Measurements from ENCODE around the gene MPO. TPM values are rescaled to one million over a fixed set of nuclear protein-coding genes. Genes with fewer than 3 reads are reported as not detected.

The MPO gene
- total RNA-seq, 1 experiment from 2014 or later, result not detected

DNA sequence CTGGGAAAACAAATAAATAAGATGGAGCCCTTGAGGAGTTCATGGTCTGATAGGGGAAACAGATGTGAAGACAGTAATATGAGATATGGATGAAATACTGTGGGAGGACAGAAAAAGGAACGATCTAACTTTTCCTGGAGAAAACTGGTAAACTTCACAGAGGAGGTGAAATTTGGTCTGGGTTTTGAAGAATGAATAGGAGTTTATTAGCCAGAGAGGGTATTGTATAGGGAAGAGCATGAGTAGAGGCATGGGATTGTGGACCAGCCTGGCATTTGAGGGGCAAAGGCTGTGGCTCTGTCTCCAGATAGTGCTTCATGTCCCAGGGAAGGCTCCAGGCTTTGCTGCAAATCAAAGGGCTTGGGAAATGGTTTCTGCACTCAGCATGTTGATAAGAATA is 40.7 kb downstream of the MPO start:
- Mint-ChIP-seq H3K9me3 (no peaks in the 10 kb centered on the region), H3K27ac (no peak overlapping the region), H3K27me3 (ENCODE audit: low read depth) (peaks cover 86% of the 10 kb centered on the region), H3K4me1 (0 out of 4 replicates have a peak, but pooled peaks cover 0 to 3% of the 10 kb centered on the region in 2 experiments), H3K36me3 (ENCODE audit: insufficient read depth in 1 of 3, low read depth in 3 of 3) (no peaks in the 10 kb centered on the region), H3K4me3 (no peak overlapping the region)
- H3K79me1 ChIP-seq (ENCODE audit: insufficient read depth, low read depth, low read length, poor library complexity, severe bottlenecking), result no peaks in the 10 kb centered on the region
- no peak overlapping the region for H3T11ph ChIP-seq (ENCODE audit: low read length)
- H3K14ac ChIP-seq (ENCODE audit: insufficient read depth, low read length), result no peak overlapping the region
- DNase-seq, result no peak
- H3K4me1 ChIP-seq (ENCODE audit: insufficient read depth, low read length), result no peaks in the 10 kb centered on the region
- H4K20me1 ChIP-seq (ENCODE audit: control insufficient read depth, insufficient read depth, insufficient read length), result no peaks in the 10 kb centered on the region
- no peak overlapping the region for H2BK12ac ChIP-seq (ENCODE audit: insufficient read length, low read depth, low read length)
- H2AFZ ChIP-seq (ENCODE audit: low read length), result no peak overlapping the region
- H3K23ac ChIP-seq (ENCODE audit: insufficient read length, low read depth, low read length), result no peak overlapping the region
- no peaks in the 10 kb centered on the region for H3K23me2 ChIP-seq (ENCODE audit: insufficient read length, low read depth, low read length, poor library complexity, severe bottlenecking)
- H2BK20ac ChIP-seq (ENCODE audit: low read depth, low read length, poor library complexity, severe bottlenecking), result no peak overlapping the region
- WGBS (ENCODE audit: extremely low coverage, insufficient read length, low lambda C conversion rate), result no CpG with 5 or more reads among the region's 1 CpG
- H3K18ac ChIP-seq (ENCODE audit: insufficient read length, low read depth, low read length), result no peak overlapping the region
- no peak overlapping the region for H3K4me2 ChIP-seq (ENCODE audit: insufficient read depth, insufficient read length, low read length)
- H3K9me3 ChIP-seq (ENCODE audit: control insufficient read depth, low read depth, low read length), result no peaks in the 10 kb centered on the region
- H2BK15ac ChIP-seq (ENCODE audit: low read depth, low read length), result no peak overlapping the region
- no peaks in the 10 kb centered on the region for H3K79me2 ChIP-seq (ENCODE audit: insufficient read depth, low read length)
- H4K8ac ChIP-seq (replicated peaks; ENCODE audit: insufficient read length, low read depth, low read length), result no peak overlapping the region
- no peak overlapping the region for H4K5ac ChIP-seq (ENCODE audit: insufficient read length, low read depth, low read length)
- no peak overlapping the region for H4K91ac ChIP-seq (ENCODE audit: insufficient read length, low read depth, low read length)
- TF ChIP-seq, protein P1, sequence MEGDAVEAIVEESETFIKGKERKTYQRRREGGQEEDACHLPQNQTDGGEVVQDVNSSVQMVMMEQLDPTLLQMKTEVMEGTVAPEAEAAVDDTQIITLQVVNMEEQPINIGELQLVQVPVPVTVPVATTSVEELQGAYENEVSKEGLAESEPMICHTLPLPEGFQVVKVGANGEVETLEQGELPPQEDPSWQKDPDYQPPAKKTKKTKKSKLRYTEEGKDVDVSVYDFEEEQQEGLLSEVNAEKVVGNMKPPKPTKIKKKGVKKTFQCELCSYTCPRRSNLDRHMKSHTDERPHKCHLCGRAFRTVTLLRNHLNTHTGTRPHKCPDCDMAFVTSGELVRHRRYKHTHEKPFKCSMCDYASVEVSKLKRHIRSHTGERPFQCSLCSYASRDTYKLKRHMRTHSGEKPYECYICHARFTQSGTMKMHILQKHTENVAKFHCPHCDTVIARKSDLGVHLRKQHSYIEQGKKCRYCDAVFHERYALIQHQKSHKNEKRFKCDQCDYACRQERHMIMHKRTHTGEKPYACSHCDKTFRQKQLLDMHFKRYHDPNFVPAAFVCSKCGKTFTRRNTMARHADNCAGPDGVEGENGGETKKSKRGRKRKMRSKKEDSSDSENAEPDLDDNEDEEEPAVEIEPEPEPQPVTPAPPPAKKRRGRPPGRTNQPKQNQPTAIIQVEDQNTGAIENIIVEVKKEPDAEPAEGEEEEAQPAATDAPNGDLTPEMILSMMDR (conservative IDR thresholded peaks at IDR 0.05), result no peak
- no peak overlapping the region for H3K56ac ChIP-seq (ENCODE audit: insufficient read length, low read depth, low read length)
- H3K9ac ChIP-seq (ENCODE audit: extremely low read depth, insufficient read length, low read length), result no peak overlapping the region
- no peak overlapping the region for H2AK5ac ChIP-seq (ENCODE audit: insufficient read length, low read length)
- no peak overlapping the region for H3K4ac ChIP-seq (ENCODE audit: low read depth, low read length)
- 0 out of 2 replicates have a peak, but pooled peaks cover 2% of the 10 kb centered on the region for H3K27me3 ChIP-seq (ENCODE audit: insufficient read depth, low read length)
- H3K27ac ChIP-seq (ENCODE audit: insufficient read length, low read depth, low read length), result no peak overlapping the region
- H2BK5ac ChIP-seq (ENCODE audit: insufficient read length, low read length), result no peak overlapping the region
- H2BK120ac ChIP-seq (ENCODE audit: low read depth, low read length, poor library complexity, severe bottlenecking), result no peak overlapping the region
